GM12878 (cell line): ENCODE data around the gene RBM19. TPM values are rescaled to one million over a fixed set of nuclear protein-coding genes. Genes with fewer than 3 reads are reported as not detected.

Experiments used
- ATAC-seq: fragments of 200-7000 bp; cut with Tn5 transposase; 3 replicates; pipeline ENCODE4 v1.9.1; 2020; ENCODE audit warnings: mild to moderate bottlenecking, moderate library complexity
- BruUV-seq: library from RNA; stranded (reverse); fragments of 400-500 nt; replicated peaks from 2 replicates; lab custom pipeline; 2021; lab: Mats Ljungman, UMichigan
- CTCF ChIA-PET: fragments of 300-600 bp; sonication (Branson Sonifier 250); formaldehyde crosslinking; extraction: SDS; loops from one replicate; lab custom pipeline; 2021; ENCODE audit warnings: inconsistent platforms; lab: Yijun Ruan, JAX
- POLR2A ChIA-PET: fragments of 350-600 bp; formaldehyde crosslinking; extraction: SDS; loops from one replicate; lab custom pipeline; 2021; ENCODE audit warnings: inconsistent platforms; lab: Charles Lee
- RAD21 ChIA-PET: fragments of 300-600 bp; sonication (Branson Sonifier 250); formaldehyde crosslinking; loops from one replicate; lab custom pipeline; 2023; ENCODE audit warnings: antibody characterized with exemption; ENCODE audit not compliant: unreplicated experiment; lab: Charles Lee
- SMC1A ChIA-PET: fragments of 300-600 bp; sonication (Branson Sonifier 250); formaldehyde crosslinking; loops from one replicate; lab custom pipeline; 2023; ENCODE audit not compliant: unreplicated experiment, uncharacterized antibody; lab: Charles Lee
- DNase-seq: peaks from one replicate; pipeline ENCODE4 v3.0.0-alpha.2; 2011; ENCODE audit warnings: low read depth, low spot score
- FAIRE-seq: peaks from 3 replicates; lab custom pipeline; 2011; peaks lifted over from hg19 to GRCh38; lab: Jason Lieb, UNC
- H2AFZ ChIP-seq: 2 replicates; pipeline ENCODE4 v1.6.0; 2011; ENCODE audit warnings: low read depth, low read length, control low read depth; ENCODE audit not compliant: control insufficient read depth
- H3K27ac ChIP-seq: 2 replicates; pipeline ENCODE4 v1.5.1; 2011; ENCODE audit warnings: control low read depth; ENCODE audit not compliant: control insufficient read depth, insufficient read depth
- H3K27me3 ChIP-seq, 2 experiments: replicated peaks in 1 of 2; 2 replicates each; pipeline versions ENCODE4 v1.6.0 to v1.6.1; 2011; ENCODE audit warnings: low read length in 1 of 2; ENCODE audit not compliant: control insufficient read depth in 2 of 2, insufficient read depth in 2 of 2
- H3K36me3 ChIP-seq, 2 experiments: 2 replicates each; pipeline ENCODE4 v1.5.1; 2011; ENCODE audit warnings: low read length in 1 of 2; ENCODE audit not compliant: control insufficient read depth in 2 of 2, insufficient read depth in 2 of 2
- H3K4me1 ChIP-seq: 2 replicates; pipeline ENCODE4 v1.6.1; 2011; ENCODE audit warnings: mild to moderate bottlenecking, low read length, moderate library complexity, mixed read lengths; ENCODE audit not compliant: control insufficient read depth, insufficient read depth
- H3K4me2 ChIP-seq: 2 replicates; pipeline ENCODE4 v1.6.0; 2011; ENCODE audit warnings: control low read depth; ENCODE audit not compliant: control insufficient read depth, insufficient read depth
- H3K4me3 ChIP-seq: fragments of 200-600 bp; sonication (generic); 2 replicates; pipeline ENCODE4 v1.5.1; 2016
- H3K79me2 ChIP-seq: 2 replicates; pipeline ENCODE4 v1.6.0; 2011; ENCODE audit warnings: low read length; ENCODE audit not compliant: control insufficient read depth, insufficient read depth
- H3K9ac ChIP-seq: 2 replicates; pipeline ENCODE4 v1.8.0; 2011; ENCODE audit warnings: low read length, control low read depth, mixed read lengths; ENCODE audit not compliant: control insufficient read depth, insufficient read depth
- H3K9me3 ChIP-seq: replicated peaks from 3 replicates; pipeline ENCODE4 v1.5.1; 2011; ENCODE audit warnings: mild to moderate bottlenecking, low read length; ENCODE audit not compliant: control insufficient read depth, insufficient read depth
- H4K20me1 ChIP-seq: 2 replicates; pipeline ENCODE4 v1.6.0; 2011; ENCODE audit not compliant: control insufficient read depth, insufficient read depth
- ELK1 ChIP-seq: IDR thresholded peaks from 2 replicates; pipeline ENCODE4 v1.6.1; 2012; ENCODE audit warnings: low read depth, low read length, improper control_type of control experiment
- ESRRA ChIP-seq: IDR thresholded peaks from 2 replicates; pipeline ENCODE4 v1.6.1; 2012; ENCODE audit warnings: mild to moderate bottlenecking, low read length, improper control_type of control experiment
- FOXK2 ChIP-seq: fragments of 450-650 bp; IDR thresholded peaks from 2 replicates; pipeline ENCODE4 v1.6.1; 2017; ENCODE audit warnings: mild to moderate bottlenecking, moderate library complexity
- SIX5 ChIP-seq: IDR thresholded peaks from 2 replicates; pipeline ENCODE4 v1.6.1; 2011; ENCODE audit warnings: mild to moderate bottlenecking, low read depth, low read length, moderate library complexity; ENCODE audit not compliant: severe bottlenecking
- SREBF2 ChIP-seq: IDR thresholded peaks from 2 replicates; pipeline ENCODE4 v1.6.1; 2012; ENCODE audit warnings: mild to moderate bottlenecking, low read length
- WRNIP1 ChIP-seq: IDR thresholded peaks from 2 replicates; pipeline ENCODE4 v1.6.1; 2011; ENCODE audit warnings: low read depth, low read length, improper control_type of control experiment, borderline replicate concordance
- ZNF24 ChIP-seq: fragments of 450-650 bp; IDR thresholded peaks from 2 replicates; pipeline ENCODE4 v1.6.1; 2017; ENCODE audit warnings: antibody characterized with exemption, mild to moderate bottlenecking
- ZNF592 ChIP-seq: fragments of 450-650 bp; IDR thresholded peaks from 2 replicates; pipeline ENCODE4 v1.6.1; 2017; ENCODE audit warnings: mild to moderate bottlenecking, moderate library complexity
- WGBS: methylation state at CpG from one replicate; pipeline ENCODE4 v1.1.6; 2016; ENCODE audit warnings: low lambda C conversion rate; ENCODE audit not compliant: insufficient replicate concordance, insufficient coverage; ENCODE audit errors: missing lambda C conversion rate; 5-methylcytosine and 5-hydroxymethylcytosine counted together
- in situ Hi-C: fragments of 300-500 bp; cut with MboI; formaldehyde crosslinking; loops from 9 replicates; pipeline ENCODE4 v1.14.3; 2018; ENCODE audit warnings: mixed read lengths
- intact Hi-C: fragments of 100-400 bp; cut with micrococcal nuclease; formaldehyde crosslinking; loops from one replicate; pipeline ENCODE4 v1.14.2; 2022; ENCODE audit not compliant: unreplicated experiment
- polyA plus RNA-seq, 11 experiments: library from polyadenylated mRNA; depleted of rRNA in 4 of 11; unstranded in 6 of 11; stranded (reverse) in 5 of 11; fragments of >200 nt; fragmentation: Nextera tagmentation in 4 of 11; fragmentation: Illumina TruSeq in 1 of 11; extraction: Ambion mirVana in 4 of 11; extraction: Trizol in 1 of 11; gene quantifications; 1 replicate in 1 of 11; 2 replicates in 10 of 11; pipeline versions ENCODE4 v1.2.1 to v1.2.3, GENCODE V29; 2011 to 2016; ENCODE audit warnings: inconsistent platforms in 2 of 11, missing spikeins in 2 of 11, low read depth in 1 of 11
- total RNA-seq, 4 experiments: library from RNA; depleted of rRNA in 3 of 4; stranded (reverse); fragments of >200 nt in 3 of 4; fragmentation: Illumina TruSeq in 1 of 4; extraction: Trizol in 1 of 4; gene quantifications; 2 replicates each; pipeline versions ENCODE4 v1.2.1 to v1.2.3, GENCODE V29; 2013 to 2021

RBM19 gene
- total and polyA plus RNA-seq, 10 of the 15 experiments (the other 5 are each of a cell fraction or from before 2014, with no cell fraction given), result 4.2 to 42.9 (median 28.4) TPM

- Histone ChIP-seq H3K9ac (no peak overlapping the region), H2AFZ (no peak overlapping the region), H3K36me3 (no peaks in the 10 kb centered on the region), H4K20me1 (no peaks in the 10 kb centered on the region)
- BruUV-seq, result no TSS peak
- POLR2A ChIA-PET, result no interaction called here
- no peak for TF ChIP-seq SREBF2
- TF ChIP-seq ESRRA, result no peak
- TF ChIP-seq FOXK2, result no peak
- no peak for TF ChIP-seq ELK1
- TF ChIP-seq ZNF24, result no peak
- no peak for TF ChIP-seq SIX5
- TF ChIP-seq WRNIP1, result no peak
- TF ChIP-seq ZNF592, result no peak
- TF ChIP-seq, all 136 proteins: peak for 0
- ChIA-PET SMC1A (no interaction called here), CTCF (interaction anchor here (0.6 to 4.3 kb wide), 3 partner anchors 520 to 1398 kb away, joined by 3 to 114 read pairs (median 4); no protein-coding TSS in a partner anchor), RAD21 (no interaction called here)
- Histone ChIP-seq H3K27ac (no peak overlapping the region), H3K4me2 (no peak overlapping the region), H3K79me2 (no peaks in the 10 kb centered on the region), H3K27me3 (no peaks in the 10 kb centered on the region), H3K4me1 (no peaks in the 10 kb centered on the region), H3K4me3 (no peak overlapping the region), H3K9me3 (no peaks in the 10 kb centered on the region)
- no peak for ATAC-seq
- no peak for FAIRE-seq
- DNase-seq, result no peak
- intact Hi-C loops (loop anchor here (5.0 to 10.0 kb wide), 3 partner anchors 672 to 1934 kb away; no protein-coding TSS in a partner anchor), in situ Hi-C loops (loop anchor here (5.0 to 10.0 kb wide), 2 partner anchors 524 to 1932 kb away; no protein-coding TSS in a partner anchor)
- WGBS, result 0% methylated on average over 2 of the region's 2 CpGs
Measured at GRCh38 chr12:113983265-113983664, 17.1 kb upstream of the RBM19 start.
